Cardiac muscle cell (in vitro differentiated cells and primary cell): Measurements from ENCODE around the gene TMC7. TPM values are rescaled to one million over a fixed set of nuclear protein-coding genes. Genes with fewer than 3 reads are reported as not detected.
"Not testable (repeated sequence)": the region's sequence is repeated elsewhere in the genome, so short reads cannot be mapped to it uniquely, and the experiment has no call there.

Source experiments
- DNase-seq, 2 donors: peaks; one replicate each; pipeline versions ENCODE4 v3.0.0 to v3.0.0-alpha.2; 2010 to 2017; ENCODE audit warnings: low read depth in 1 of 2, low spot score in 1 of 2
- H3K27ac ChIP-seq: fragments of 200-600 bp; sonication (generic); 2 replicates; pipeline ENCODE4 v1.5.1; 2016
- H3K27me3 ChIP-seq: fragments of 200-600 bp; sonication (generic); 2 replicates; pipeline ENCODE4 v1.6.0; 2016; ENCODE audit warnings: control low read depth
- H3K36me3 ChIP-seq: fragments of 200-600 bp; sonication (generic); 2 replicates; pipeline ENCODE4 v1.5.1; 2016; ENCODE audit warnings: control low read depth
- H3K4me1 ChIP-seq: fragments of 200-600 bp; sonication (generic); 2 replicates; pipeline ENCODE4 v1.8.1; 2017; ENCODE audit warnings: low read depth, mild to moderate bottlenecking, mixed run types
- H3K4me3 ChIP-seq: fragments of 200-600 bp; sonication (generic); 2 replicates; pipeline ENCODE4 v1.5.1; 2016; ENCODE audit warnings: mild to moderate bottlenecking
- H3K9me3 ChIP-seq: fragments of 200-600 bp; sonication (generic); 2 replicates; pipeline ENCODE4 v1.5.1; 2017; ENCODE audit warnings: low read depth, mild to moderate bottlenecking, control low read depth
- polyA plus RNA-seq: library from polyadenylated mRNA; unstranded; fragments of >200 nt; fragmentation: Nextera tagmentation; extraction: Ambion mirVana; gene quantifications from 2 replicates; pipeline ENCODE4 v1.2.1, GENCODE V29; 2016
- total RNA-seq: library from RNA; depleted of rRNA; stranded (reverse); fragments of >200 nt; gene quantifications from 2 replicates; pipeline ENCODE4 v1.2.3, GENCODE V29; 2016
- TF ChIP-seq, protein P1 (sequence below): IDR thresholded peaks from 2 replicates; pipeline ENCODE4 v1.5.1; 2012; ENCODE audit warnings: low read depth, mild to moderate bottlenecking, low read length

The TMC7 gene
- total and polyA plus RNA-seq, 2 experiments from 2014 or later: 1.5 to 4.6 TPM

DNA sequence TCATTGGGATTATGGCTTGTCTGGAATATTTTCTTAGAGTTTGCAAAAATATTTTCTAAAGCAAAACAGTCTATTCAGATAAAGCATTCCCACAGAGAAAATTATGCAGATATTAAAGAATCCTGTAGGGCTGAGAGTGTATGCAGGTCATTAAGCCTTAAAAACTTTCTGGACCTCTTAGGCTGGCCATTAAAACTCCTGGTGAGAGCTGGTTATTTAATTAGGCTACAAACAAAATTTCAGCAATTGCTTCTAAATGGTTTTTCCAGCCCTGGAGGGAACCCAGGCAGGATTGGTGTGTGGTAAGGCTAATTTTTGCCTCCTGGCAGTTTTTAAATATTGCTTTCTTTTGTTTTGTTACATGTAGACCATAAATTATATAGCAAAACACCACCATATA is 30.2 kb upstream of the TMC7 start:
- H3K27ac ChIP-seq: no peak overlapping the region
- TF ChIP-seq, protein P1, sequence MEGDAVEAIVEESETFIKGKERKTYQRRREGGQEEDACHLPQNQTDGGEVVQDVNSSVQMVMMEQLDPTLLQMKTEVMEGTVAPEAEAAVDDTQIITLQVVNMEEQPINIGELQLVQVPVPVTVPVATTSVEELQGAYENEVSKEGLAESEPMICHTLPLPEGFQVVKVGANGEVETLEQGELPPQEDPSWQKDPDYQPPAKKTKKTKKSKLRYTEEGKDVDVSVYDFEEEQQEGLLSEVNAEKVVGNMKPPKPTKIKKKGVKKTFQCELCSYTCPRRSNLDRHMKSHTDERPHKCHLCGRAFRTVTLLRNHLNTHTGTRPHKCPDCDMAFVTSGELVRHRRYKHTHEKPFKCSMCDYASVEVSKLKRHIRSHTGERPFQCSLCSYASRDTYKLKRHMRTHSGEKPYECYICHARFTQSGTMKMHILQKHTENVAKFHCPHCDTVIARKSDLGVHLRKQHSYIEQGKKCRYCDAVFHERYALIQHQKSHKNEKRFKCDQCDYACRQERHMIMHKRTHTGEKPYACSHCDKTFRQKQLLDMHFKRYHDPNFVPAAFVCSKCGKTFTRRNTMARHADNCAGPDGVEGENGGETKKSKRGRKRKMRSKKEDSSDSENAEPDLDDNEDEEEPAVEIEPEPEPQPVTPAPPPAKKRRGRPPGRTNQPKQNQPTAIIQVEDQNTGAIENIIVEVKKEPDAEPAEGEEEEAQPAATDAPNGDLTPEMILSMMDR: no peak
- H3K36me3 ChIP-seq: no peaks in the 10 kb centered on the region
- peaks cover under 1% of the 10 kb centered on the region for H3K4me1 ChIP-seq
- H3K9me3 ChIP-seq: no peaks in the 10 kb centered on the region
- H3K27me3 ChIP-seq: no peaks in the 10 kb centered on the region
- no peak for DNase-seq
- H3K4me3 ChIP-seq: no peak overlapping the region

DNA sequence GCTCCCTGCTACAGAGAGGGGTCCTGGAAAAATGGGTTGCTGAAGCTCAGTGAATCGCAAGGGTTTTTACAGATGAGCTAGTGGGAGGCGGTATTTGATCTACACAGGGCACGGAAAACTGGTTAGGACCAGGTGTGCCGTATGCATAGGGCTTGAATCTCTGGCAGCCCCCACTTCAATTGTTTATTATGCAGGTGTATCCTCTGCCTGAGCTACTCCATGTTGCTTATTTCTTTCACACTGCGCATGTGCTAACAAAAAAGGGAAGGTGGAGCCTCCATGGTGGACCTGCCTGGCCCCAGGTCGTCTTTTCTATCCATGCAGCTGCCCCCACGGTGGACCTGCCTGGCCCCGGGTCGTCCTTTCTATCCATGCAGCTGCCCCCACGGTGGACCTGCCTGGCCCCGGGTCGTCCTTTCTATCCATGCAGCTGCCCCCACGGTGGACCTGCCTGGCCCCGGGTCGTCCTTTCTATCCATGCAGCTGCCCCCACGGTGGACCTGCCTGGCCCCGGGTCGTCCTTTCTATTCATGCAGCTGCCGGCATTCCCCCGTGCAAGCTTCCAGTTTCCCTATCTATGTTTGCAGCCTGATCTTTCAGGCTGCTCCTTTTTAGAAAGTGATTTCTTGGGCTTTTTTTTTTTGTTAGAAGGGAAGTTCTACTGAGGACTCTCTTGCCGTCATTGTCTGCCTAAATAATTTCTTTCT is 27.7 kb upstream of the TMC7 start:
- not testable (repeated sequence) for H3K36me3 ChIP-seq, H3K9me3 ChIP-seq, DNase-seq, H3K27ac ChIP-seq, H3K27me3 ChIP-seq, H3K4me3 ChIP-seq
- H3K4me1 ChIP-seq: peaks cover 14% of the 10 kb centered on the region

DNA sequence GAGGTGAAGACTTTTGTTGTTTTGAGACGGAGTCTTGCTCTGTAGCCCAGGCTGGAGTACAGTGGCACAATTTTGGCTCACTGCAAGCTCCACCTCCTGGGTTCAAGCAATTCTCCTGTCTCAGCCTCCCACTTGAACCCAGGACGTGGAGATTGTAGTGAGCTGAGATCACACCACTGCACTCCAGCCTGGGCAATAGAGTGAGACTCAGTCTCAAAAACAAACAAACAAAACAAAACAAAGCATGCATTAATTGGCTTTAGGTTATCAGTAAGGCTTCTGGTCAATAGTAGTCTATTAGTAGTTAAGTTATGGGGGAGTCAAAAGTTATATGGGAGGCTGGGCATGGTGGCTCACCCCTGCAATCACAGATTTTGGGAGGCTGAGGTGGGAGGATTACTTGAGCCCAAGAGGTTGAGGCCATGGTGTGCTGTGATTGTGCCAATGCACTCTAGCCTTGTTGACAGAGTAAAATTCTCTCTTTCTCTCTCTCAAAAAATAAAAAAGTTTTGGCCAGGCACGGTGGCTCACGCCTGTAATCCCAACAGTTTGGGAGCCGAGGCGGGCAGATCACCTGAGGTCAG is 27.0 kb upstream of the TMC7 start:
- not testable (repeated sequence) for H3K27ac ChIP-seq, H3K36me3 ChIP-seq, H3K9me3 ChIP-seq, DNase-seq, H3K4me3 ChIP-seq, H3K27me3 ChIP-seq
- H3K4me1 ChIP-seq: peaks cover 14% of the 10 kb centered on the region

DNA sequence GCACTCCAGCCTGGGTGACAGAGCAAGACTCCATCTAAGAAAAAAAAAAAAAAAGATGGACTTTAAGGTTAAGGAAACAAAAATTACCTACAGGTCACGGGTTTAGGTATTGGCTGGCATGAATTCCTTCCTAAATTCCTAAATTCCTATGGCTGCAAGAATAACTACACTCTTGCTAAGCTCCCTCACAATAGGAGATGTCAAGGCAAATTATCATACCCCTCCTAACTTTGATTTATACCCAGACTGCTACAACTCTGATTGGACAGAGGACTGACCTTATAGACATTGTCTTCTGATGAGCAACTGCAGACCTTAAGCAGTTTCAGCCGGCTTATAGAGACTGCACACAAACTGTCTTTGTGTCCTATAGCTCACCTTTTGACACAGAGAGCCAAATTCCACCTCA is 25.1 kb upstream of the TMC7 start:
- DNase-seq: no peak
- Histone ChIP-seq H3K4me1 (peaks cover 14% of the 10 kb centered on the region), H3K27me3 (no peaks in the 10 kb centered on the region), H3K9me3 (no peaks in the 10 kb centered on the region), H3K4me3 (no peak overlapping the region), H3K36me3 (no peaks in the 10 kb centered on the region), H3K27ac (peak overlapping the region; percentile 95)
- TF ChIP-seq, protein P1: no peak

DNA sequence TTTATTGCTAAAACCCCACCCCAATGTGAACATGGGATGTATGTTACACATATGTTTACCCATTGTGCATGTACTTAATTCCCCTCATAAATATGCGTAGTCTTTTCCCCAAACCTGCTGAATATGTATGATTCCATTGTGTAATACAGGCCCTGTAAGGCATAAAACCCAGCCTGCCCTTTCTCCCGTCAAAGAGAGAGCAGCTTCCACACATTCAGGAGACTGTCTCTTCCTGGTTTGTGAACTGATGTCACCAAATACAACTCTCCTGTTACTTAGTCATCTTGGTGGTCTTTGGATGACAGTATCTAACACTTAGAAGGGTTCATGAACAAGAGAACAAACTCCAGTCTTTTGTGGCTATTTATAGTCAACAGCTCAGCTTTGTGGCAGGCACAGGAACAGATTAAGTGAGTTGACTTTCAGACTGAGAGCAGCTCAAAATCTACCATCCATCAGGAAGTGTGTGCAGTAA is 24.7 kb upstream of the TMC7 start:
- Histone ChIP-seq H3K27ac (peak overlapping the region; percentile 95), H3K27me3 (no peaks in the 10 kb centered on the region), H3K36me3 (no peaks in the 10 kb centered on the region), H3K4me3 (no peak overlapping the region), H3K4me1 (peaks cover 14% of the 10 kb centered on the region), H3K9me3 (no peaks in the 10 kb centered on the region)
- DNase-seq: peak in 1 of 2 donors; percentile 61
- TF ChIP-seq, protein P1: no peak

DNA sequence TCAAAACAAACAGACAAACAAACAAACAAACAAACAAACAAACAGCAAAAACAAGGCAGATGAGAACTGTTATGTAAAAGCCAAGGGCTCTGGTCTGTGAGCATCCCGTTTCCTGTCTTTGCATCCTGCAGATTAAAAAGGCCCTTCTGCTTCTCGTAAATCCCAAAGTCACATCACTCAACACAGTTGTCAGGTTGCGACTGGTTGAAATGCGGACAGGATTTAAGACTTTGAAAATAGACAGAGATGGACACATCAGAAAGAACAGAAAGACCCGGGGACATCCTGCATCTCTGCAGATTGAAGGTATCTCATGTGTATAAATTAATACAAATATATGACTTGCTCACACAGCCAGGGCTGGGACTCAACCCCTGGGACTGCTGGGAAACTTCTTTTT is 18.2 kb upstream of the TMC7 start:
- TF ChIP-seq, protein P1: no peak
- no peak overlapping the region for H3K27ac ChIP-seq
- H3K36me3 ChIP-seq: no peaks in the 10 kb centered on the region
- no peaks in the 10 kb centered on the region for H3K9me3 ChIP-seq
- H3K4me3 ChIP-seq: no peak overlapping the region
- H3K4me1 ChIP-seq: no peaks in the 10 kb centered on the region
- DNase-seq: no peak
- no peaks in the 10 kb centered on the region for H3K27me3 ChIP-seq
